GM12873 (cell line): Measurements from ENCODE around the gene GABARAP.

ENCODE experiments used
- TF ChIP-seq, protein P1 (sequence below): IDR thresholded peaks from 2 replicates; pipeline ENCODE4 v1.5.1; 2012; ENCODE audit warnings: low read depth, mild to moderate bottlenecking, moderate library complexity, low read length, control low read depth; ENCODE audit not compliant: insufficient read depth; ENCODE audit errors: missing control alignments

The GABARAP gene

DNA sequence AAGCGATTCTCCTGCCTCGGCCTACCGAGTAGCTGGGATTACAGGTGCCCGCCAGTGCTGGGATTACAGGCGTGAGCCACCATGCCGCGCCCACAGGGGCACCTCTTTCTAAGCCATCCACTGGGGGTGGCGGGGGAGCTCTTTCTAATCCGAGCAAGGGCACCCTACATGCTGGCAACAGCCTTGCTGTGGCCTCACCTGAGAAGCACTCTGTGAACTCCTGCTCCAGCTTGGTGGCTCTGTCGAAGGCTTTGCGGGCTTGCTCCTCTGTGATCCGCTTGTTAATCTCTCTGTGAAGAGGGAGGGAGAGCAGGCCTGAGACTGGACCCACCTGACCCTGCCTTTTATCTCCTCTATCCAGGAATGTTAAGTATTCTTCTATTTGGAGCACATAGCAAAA, 51.2 kb downstream of the GABARAP start:
- TF ChIP-seq, protein P1, sequence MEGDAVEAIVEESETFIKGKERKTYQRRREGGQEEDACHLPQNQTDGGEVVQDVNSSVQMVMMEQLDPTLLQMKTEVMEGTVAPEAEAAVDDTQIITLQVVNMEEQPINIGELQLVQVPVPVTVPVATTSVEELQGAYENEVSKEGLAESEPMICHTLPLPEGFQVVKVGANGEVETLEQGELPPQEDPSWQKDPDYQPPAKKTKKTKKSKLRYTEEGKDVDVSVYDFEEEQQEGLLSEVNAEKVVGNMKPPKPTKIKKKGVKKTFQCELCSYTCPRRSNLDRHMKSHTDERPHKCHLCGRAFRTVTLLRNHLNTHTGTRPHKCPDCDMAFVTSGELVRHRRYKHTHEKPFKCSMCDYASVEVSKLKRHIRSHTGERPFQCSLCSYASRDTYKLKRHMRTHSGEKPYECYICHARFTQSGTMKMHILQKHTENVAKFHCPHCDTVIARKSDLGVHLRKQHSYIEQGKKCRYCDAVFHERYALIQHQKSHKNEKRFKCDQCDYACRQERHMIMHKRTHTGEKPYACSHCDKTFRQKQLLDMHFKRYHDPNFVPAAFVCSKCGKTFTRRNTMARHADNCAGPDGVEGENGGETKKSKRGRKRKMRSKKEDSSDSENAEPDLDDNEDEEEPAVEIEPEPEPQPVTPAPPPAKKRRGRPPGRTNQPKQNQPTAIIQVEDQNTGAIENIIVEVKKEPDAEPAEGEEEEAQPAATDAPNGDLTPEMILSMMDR = no peak

DNA sequence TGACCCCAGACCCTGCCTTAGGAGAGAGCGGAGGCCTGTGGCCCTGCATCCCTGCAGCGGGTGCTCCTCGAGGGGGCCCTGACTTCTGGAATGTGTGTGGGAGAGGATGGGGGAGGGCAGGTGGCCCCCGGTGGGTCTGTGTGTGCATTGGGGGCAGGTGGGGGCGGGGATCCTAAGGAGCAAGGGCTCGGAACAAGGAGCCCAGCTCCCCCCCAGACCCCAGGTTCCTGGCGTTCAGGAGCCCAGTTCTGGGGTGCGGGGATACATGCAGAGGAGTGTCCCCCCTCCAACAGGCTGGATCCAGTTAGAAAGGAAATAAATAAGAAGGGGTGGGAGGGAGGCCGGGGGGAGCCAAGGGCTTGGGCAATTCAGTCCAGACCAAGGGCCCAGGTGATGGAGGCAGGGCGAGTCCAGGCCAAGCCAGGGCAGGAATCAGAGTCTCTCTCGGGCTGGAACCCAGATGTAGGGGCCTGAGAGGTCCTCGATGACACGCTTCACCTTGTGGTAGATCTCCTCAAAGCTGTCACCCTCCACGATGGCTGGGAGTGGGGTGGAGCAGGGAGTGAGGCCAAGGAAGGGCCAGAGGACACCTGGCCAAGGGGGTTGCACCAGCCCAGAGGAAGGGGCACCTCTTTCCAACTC, 51.9 kb downstream of the GABARAP start:
- TF ChIP-seq, protein P1 = no peak
